GM06990 (cell line): ENCODE measurements around the gene MAP9.

ENCODE experiments used
- DNase-seq: peaks from one replicate; pipeline ENCODE4 v3.0.0-alpha.2; 2011; ENCODE audit not compliant: insufficient read length; ENCODE audit errors: extremely low read depth
- H3K27me3 ChIP-seq: replicated peaks from 2 replicates; pipeline ENCODE4 v1.6.0; 2011; ENCODE audit warnings: low read length; ENCODE audit not compliant: control insufficient read depth, insufficient read depth
- H3K36me3 ChIP-seq: 2 replicates; pipeline ENCODE4 v1.5.1; 2011; ENCODE audit warnings: low read length; ENCODE audit not compliant: control insufficient read depth, insufficient read depth
- H3K4me3 ChIP-seq: replicated peaks from 2 replicates; pipeline ENCODE4 v1.5.1; 2011; ENCODE audit warnings: low read depth, mild to moderate bottlenecking, control low read depth, low read length
- TF ChIP-seq, protein P1 (sequence below): IDR thresholded peaks from 2 replicates; pipeline ENCODE4 v1.5.1; 2011; ENCODE audit warnings: low read length, control low read depth, mild to moderate bottlenecking, inconsistent platforms; ENCODE audit not compliant: insufficient read depth, poor library complexity, severe bottlenecking

The MAP9 gene

DNA sequence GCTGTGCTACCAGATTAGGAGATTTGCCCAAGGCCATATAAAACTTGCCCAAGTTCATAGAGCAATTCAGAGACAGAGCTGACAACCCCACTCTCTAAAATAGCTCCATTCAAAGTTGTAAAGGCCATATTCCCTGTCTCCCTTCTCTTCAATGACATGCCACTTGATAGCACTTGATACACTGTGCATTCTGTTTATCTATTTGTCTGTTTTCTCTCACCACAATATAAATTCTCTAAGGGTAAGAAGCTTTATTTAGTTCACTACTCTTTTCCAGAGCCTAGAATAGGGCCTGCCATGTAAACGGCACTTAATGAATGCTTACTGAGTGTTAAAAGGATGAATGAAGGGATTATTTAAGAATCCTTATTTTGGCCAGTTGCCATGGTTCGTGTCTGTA is 24.1 kb upstream of the MAP9 start:
- TF ChIP-seq, protein P1, sequence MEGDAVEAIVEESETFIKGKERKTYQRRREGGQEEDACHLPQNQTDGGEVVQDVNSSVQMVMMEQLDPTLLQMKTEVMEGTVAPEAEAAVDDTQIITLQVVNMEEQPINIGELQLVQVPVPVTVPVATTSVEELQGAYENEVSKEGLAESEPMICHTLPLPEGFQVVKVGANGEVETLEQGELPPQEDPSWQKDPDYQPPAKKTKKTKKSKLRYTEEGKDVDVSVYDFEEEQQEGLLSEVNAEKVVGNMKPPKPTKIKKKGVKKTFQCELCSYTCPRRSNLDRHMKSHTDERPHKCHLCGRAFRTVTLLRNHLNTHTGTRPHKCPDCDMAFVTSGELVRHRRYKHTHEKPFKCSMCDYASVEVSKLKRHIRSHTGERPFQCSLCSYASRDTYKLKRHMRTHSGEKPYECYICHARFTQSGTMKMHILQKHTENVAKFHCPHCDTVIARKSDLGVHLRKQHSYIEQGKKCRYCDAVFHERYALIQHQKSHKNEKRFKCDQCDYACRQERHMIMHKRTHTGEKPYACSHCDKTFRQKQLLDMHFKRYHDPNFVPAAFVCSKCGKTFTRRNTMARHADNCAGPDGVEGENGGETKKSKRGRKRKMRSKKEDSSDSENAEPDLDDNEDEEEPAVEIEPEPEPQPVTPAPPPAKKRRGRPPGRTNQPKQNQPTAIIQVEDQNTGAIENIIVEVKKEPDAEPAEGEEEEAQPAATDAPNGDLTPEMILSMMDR, result no peak
- H3K27me3 ChIP-seq, result no peaks in the 10 kb centered on the region; the same call in 1 of the 2 replicates
- no peaks in the 10 kb centered on the region for H3K36me3 ChIP-seq
- H3K4me3 ChIP-seq, result no peak overlapping the region
- no peak for DNase-seq

- TF ChIP-seq, protein P1, result no peak
- Histone ChIP-seq H3K27me3 (no peaks in the 10 kb centered on the region; the same call in 1 of the 2 replicates), H3K36me3 (no peaks in the 10 kb centered on the region), H3K4me3 (no peak overlapping the region)
- no peak for DNase-seq
Measured at GRCh38 chr4:155399974-155400697, 23.4 kb upstream of the MAP9 start.

DNA sequence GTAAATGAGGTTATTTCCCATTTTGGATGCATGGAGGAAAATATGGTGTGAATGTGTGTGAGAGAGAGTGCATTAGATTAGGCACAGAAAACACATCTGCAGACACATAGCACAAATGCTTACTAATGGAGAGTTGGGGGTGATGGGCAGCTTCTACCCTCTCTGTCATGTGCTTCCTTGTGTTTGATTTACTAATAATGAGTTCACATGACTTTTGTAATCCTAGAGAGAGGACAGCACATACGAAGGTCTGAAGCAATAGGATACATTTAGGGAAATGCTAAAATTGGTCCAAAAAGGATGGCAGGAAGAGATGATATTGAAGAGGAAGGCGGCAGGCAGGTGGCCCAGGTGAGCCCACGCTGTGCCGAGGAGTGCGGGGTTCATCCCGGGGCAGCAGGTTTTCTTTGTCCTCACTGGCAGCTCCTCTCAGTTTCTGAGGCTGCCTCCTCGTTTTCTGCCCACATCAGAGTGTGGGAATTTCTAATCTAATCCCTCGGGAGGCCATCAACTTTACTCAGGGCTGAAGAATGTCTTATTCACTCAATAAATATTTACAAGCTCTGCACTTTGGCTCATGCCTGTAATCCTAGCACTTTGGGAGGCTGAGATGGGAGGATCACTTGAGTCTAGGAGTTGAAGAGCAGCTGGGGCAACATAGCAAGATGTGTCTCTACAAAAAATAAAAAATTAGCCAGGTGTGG is 15.9 kb upstream of the MAP9 start:
- no peaks in the 10 kb centered on the region for H3K27me3 ChIP-seq
- no peak overlapping the region for H3K4me3 ChIP-seq
- TF ChIP-seq, protein P1, result no peak
- no peaks in the 10 kb centered on the region for H3K36me3 ChIP-seq
- DNase-seq, result no peak

GRCh38 chr4:155391932-155392331 is 15.2 kb upstream of the MAP9 start:
- TF ChIP-seq, protein P1, result no peak
- no peak for DNase-seq
- Histone ChIP-seq H3K36me3 (no peaks in the 10 kb centered on the region), H3K27me3 (no peaks in the 10 kb centered on the region), H3K4me3 (no peak overlapping the region)

DNA sequence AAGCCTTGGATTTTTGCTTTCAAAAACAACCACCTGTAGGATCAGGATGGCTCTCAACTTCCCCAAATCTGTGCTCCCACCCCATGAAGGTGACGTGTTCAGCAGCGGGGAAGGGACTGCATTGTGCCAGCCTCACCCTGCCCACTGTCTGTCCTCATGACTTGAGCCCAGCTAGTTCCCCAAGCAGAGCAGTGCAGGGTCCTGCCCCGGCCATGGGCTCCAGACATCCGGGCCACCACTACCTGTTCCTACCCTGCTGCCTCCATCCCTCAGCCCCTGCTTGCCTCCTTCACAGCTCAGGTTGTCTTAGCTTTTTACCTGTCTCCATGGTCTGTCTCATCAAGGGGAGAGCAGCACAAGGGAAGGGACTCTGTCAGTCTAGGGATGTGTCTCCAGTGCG is 11.4 kb upstream of the MAP9 start:
- DNase-seq, result no peak
- H3K27me3 ChIP-seq, result no peaks in the 10 kb centered on the region; the same call in 1 of the 2 replicates
- TF ChIP-seq, protein P1, result no peak
- H3K36me3 ChIP-seq, result no peaks in the 10 kb centered on the region
- H3K4me3 ChIP-seq, result no peak overlapping the region

GRCh38 chr4:155383541-155383940 is 6.8 kb upstream of the MAP9 start:
- TF ChIP-seq, protein P1, result no peak
- no peaks in the 10 kb centered on the region; the same call in 1 of the 2 replicates for H3K27me3 ChIP-seq
- no peak overlapping the region for H3K4me3 ChIP-seq
- no peaks in the 10 kb centered on the region for H3K36me3 ChIP-seq
- no peak for DNase-seq
